A549 (cell line): ENCODE measurements around the gene EHBP1. TPM values are rescaled to one million over a fixed set of nuclear protein-coding genes. Genes with fewer than 3 reads are reported as not detected.
A peak's percentile ranks its signal among the peaks of the same experiment; 100 is the strongest.

Source experiments
- ATAC-seq, 2 experiments: fragments of 200-7000 bp in 1 of 2; fragments of >200 bp in 1 of 2; cut with Nextera tagmentation in 1 of 2; cut with Tn5 transposase in 1 of 2; 3 replicates each; pipeline versions ENCODE4 v1.8.0 to v1.9.1; 2018 to 2020; ENCODE audit warnings: mild to moderate bottlenecking in 1 of 2, moderate library complexity in 1 of 2
- CTCF ChIA-PET: fragments of 300-600 bp; sonication (Branson Sonifier 250); formaldehyde crosslinking; extraction: SDS; loops from one replicate; lab custom pipeline; 2021; ENCODE audit warnings: antibody characterized with exemption, inconsistent platforms; lab: Yijun Ruan, JAX
- POLR2A ChIA-PET: fragments of 350-600 bp; formaldehyde crosslinking; extraction: SDS; loops from one replicate; lab custom pipeline; 2021; ENCODE audit warnings: antibody characterized with exemption, inconsistent platforms; lab: Yijun Ruan, JAX
- DNase-seq, 2 experiments: peaks; one replicate each; pipeline versions ENCODE4 v3.0.0 to v3.0.0-alpha.2; 2011 to 2016; ENCODE audit warnings: low read depth in 1 of 2, low spot score in 1 of 2
- FAIRE-seq: peaks from 2 replicates; lab custom pipeline; 2011; peaks lifted over from hg19 to GRCh38; lab: Jason Lieb, UNC
- H3K27ac ChIP-seq, 2 experiments: fragments of >200 bp; sonication (Bioruptor Twin); formaldehyde crosslinking; 3 replicates each; pipeline ENCODE4 v1.5.1; 2016 to 2017
- H3K4me1 ChIP-seq: fragments of >200 bp; sonication (Bioruptor Twin); formaldehyde crosslinking; 3 replicates; pipeline ENCODE4 v1.6.1; 2016
- H3K4me2 ChIP-seq: fragments of >200 bp; sonication (Bioruptor Twin); formaldehyde crosslinking; 3 replicates; pipeline ENCODE4 v1.6.1; 2016
- H3K4me3 ChIP-seq: fragments of >200 bp; sonication (Bioruptor Twin); formaldehyde crosslinking; 3 replicates; pipeline ENCODE4 v1.5.1; 2016
- H3K9me3 ChIP-seq: fragments of >200 bp; sonication (Bioruptor Twin); formaldehyde crosslinking; 3 replicates; pipeline ENCODE4 v1.6.1; 2016
- BHLHE40 ChIP-seq: IDR thresholded peaks from 2 replicates; pipeline ENCODE4 v1.6.1; 2012; ENCODE audit warnings: low read depth, low read length, inconsistent platforms
- CEBPB ChIP-seq, 2 experiments: fragments of >200 bp in 1 of 2; sonication (Bioruptor Twin) in 1 of 2; formaldehyde crosslinking in 1 of 2; IDR thresholded peaks; 2 replicates each; pipeline ENCODE4 v1.6.1; 2012 to 2016
- CHD4 ChIP-seq: fragments of 200-600 bp; sonication (generic); IDR thresholded peaks from 2 replicates; pipeline ENCODE4 v1.6.1; 2016; ENCODE audit warnings: antibody characterized with exemption, mild to moderate bottlenecking, borderline replicate concordance
- EHF ChIP-seq: fragments of 250-450 bp; sonication (Bioruptor Pico); IDR thresholded peaks from 2 replicates; pipeline ENCODE4 v1.5.0; 2020; ENCODE audit warnings: mild to moderate bottlenecking
- EP300 ChIP-seq, 2 experiments: fragments of >200 bp; sonication (Bioruptor Twin); formaldehyde crosslinking; IDR thresholded peaks; 2 replicates in 1 of 2; 3 replicates in 1 of 2; pipeline ENCODE4 v1.6.1; 2016 to 2017
- FOSB ChIP-seq: fragments of 250-450 bp; sonication (Bioruptor Pico); IDR thresholded peaks from 2 replicates; pipeline ENCODE4 v1.5.0; 2020; ENCODE audit warnings: mild to moderate bottlenecking, moderate library complexity
- FOXS1 ChIP-seq: fragments of 250-450 bp; sonication (Bioruptor Pico); IDR thresholded peaks from 2 replicates; pipeline ENCODE4 v1.5.0; 2020; ENCODE audit warnings: mild to moderate bottlenecking, moderate library complexity
- HEYL ChIP-seq: fragments of 250-450 bp; sonication (Bioruptor Pico); IDR thresholded peaks from 2 replicates; pipeline ENCODE4 v1.8.0; 2021; ENCODE audit warnings: mild to moderate bottlenecking, moderate library complexity
- HOXB13 ChIP-seq: fragments of 250-450 bp; sonication (Bioruptor Pico); IDR thresholded peaks from 2 replicates; pipeline ENCODE4 v1.5.0; 2020; ENCODE audit warnings: low read depth, mild to moderate bottlenecking, moderate library complexity
- HOXB5 ChIP-seq: fragments of 250-450 bp; sonication (Bioruptor Pico); IDR thresholded peaks from 2 replicates; pipeline ENCODE4 v1.5.0; 2020; ENCODE audit warnings: mild to moderate bottlenecking, moderate library complexity
- KDM5A ChIP-seq: fragments of 200-600 bp; sonication (generic); IDR thresholded peaks from 2 replicates; pipeline ENCODE4 v1.6.1; 2016; ENCODE audit warnings: antibody characterized with exemption, mild to moderate bottlenecking
- MAZ ChIP-seq: fragments of 150-350 bp; IDR thresholded peaks from 2 replicates; pipeline ENCODE4 v1.6.1; 2014; ENCODE audit warnings: antibody characterized with exemption, low read depth, low read length, borderline replicate concordance
- MYC ChIP-seq: IDR thresholded peaks from 2 replicates; pipeline ENCODE4 v1.6.1; 2012; ENCODE audit warnings: mild to moderate bottlenecking, inconsistent platforms, low read length, improper control_type of control experiment, borderline replicate concordance
- NFE2L2 ChIP-seq: fragments of 150-350 bp; conservative IDR thresholded peaks from 2 replicates; pipeline ENCODE4 v1.6.1; 2014; ENCODE audit warnings: low read length
- NPAS2 ChIP-seq: fragments of 250-450 bp; sonication (Bioruptor Pico); IDR thresholded peaks from 2 replicates; pipeline ENCODE4 v1.8.0; 2022; ENCODE audit warnings: mild to moderate bottlenecking, moderate library complexity, borderline replicate concordance
- POLR2A ChIP-seq: IDR thresholded peaks from 2 replicates; pipeline ENCODE4 v1.6.1; 2012; ENCODE audit warnings: mild to moderate bottlenecking, low read length
- RCOR1 ChIP-seq: fragments of 150-350 bp; IDR thresholded peaks from 2 replicates; pipeline ENCODE4 v1.6.1; 2014; ENCODE audit warnings: antibody characterized with exemption, low read length, low read depth
- TFCP2L1 ChIP-seq: fragments of 250-450 bp; sonication (Bioruptor Pico); IDR thresholded peaks from 2 replicates; pipeline ENCODE4 v1.5.0; 2021; ENCODE audit warnings: mild to moderate bottlenecking
- TP53 ChIP-seq: fragments of 250-450 bp; sonication (Bioruptor Pico); IDR thresholded peaks from 2 replicates; pipeline ENCODE4 v1.5.0; 2021; ENCODE audit warnings: mild to moderate bottlenecking, moderate library complexity
- ZC3H11A ChIP-seq: fragments of 450-650 bp; IDR thresholded peaks from 2 replicates; pipeline ENCODE4 v1.6.1; 2014; ENCODE audit warnings: antibody characterized with exemption, mild to moderate bottlenecking
- ZFP36 ChIP-seq: fragments of 450-650 bp; IDR thresholded peaks from 2 replicates; pipeline ENCODE4 v1.6.1; 2014; ENCODE audit warnings: borderline replicate concordance; ENCODE audit not compliant: partially characterized antibody
- ZNF302 ChIP-seq: fragments of 250-450 bp; sonication (Bioruptor Pico); IDR thresholded peaks from 2 replicates; pipeline ENCODE4 v1.9.0; 2021; ENCODE audit warnings: inconsistent platforms, mild to moderate bottlenecking, moderate library complexity
- WGBS: methylation state at CpG from one replicate; pipeline ENCODE4 v1.1.6; 2017; ENCODE audit errors: missing lambda C conversion rate; 5-methylcytosine and 5-hydroxymethylcytosine counted together
- polyA plus RNA-seq, 4 experiments: library from polyadenylated mRNA; depleted of rRNA in 3 of 4; stranded (reverse); fragments of >200 nt; fragmentation: RNase III in 1 of 4; extraction: RNeasy Plus Mini Kit Qiagen cat#74134 plus additional on column Dnase treatment in 1 of 4; gene quantifications; 2 replicates in 3 of 4; 3 replicates in 1 of 4; pipeline ENCODE4 v1.2.3, GENCODE V29; 2011 to 2017
- TF ChIP-seq, protein P1 (sequence below): fragments of >200 bp; sonication (Bioruptor Twin); formaldehyde crosslinking; IDR thresholded peaks from 3 replicates; pipeline ENCODE4 v1.5.1; 2016
- TF ChIP-seq, protein P2 (sequence below): fragments of 200-600 bp; sonication (generic); IDR thresholded peaks from 2 replicates; pipeline ENCODE4 v1.6.1; 2016; ENCODE audit warnings: antibody characterized with exemption, mild to moderate bottlenecking, moderate library complexity
- TF ChIP-seq, protein P3 (sequence below): fragments of 250-450 bp; sonication (Bioruptor Pico); IDR thresholded peaks from 2 replicates; pipeline ENCODE4 v1.5.0; 2020; ENCODE audit warnings: low read depth, mild to moderate bottlenecking, moderate library complexity
- TF ChIP-seq, protein P4 (sequence below): IDR thresholded peaks from 2 replicates; pipeline ENCODE4 v1.6.1; 2012
- TF ChIP-seq, protein P5 (sequence below): fragments of 250-450 bp; sonication (Bioruptor Pico); IDR thresholded peaks from 2 replicates; pipeline ENCODE4 v1.5.0; 2021; ENCODE audit warnings: mild to moderate bottlenecking, moderate library complexity, borderline replicate concordance
- TF ChIP-seq, protein P6 (sequence below): IDR thresholded peaks from 2 replicates; pipeline ENCODE4 v1.6.1; 2012

The EHBP1 gene
- polyA plus RNA-seq, 2 of the 4 experiments (the other 2 are of a cell fraction): 65.7 to 204 TPM

DNA sequence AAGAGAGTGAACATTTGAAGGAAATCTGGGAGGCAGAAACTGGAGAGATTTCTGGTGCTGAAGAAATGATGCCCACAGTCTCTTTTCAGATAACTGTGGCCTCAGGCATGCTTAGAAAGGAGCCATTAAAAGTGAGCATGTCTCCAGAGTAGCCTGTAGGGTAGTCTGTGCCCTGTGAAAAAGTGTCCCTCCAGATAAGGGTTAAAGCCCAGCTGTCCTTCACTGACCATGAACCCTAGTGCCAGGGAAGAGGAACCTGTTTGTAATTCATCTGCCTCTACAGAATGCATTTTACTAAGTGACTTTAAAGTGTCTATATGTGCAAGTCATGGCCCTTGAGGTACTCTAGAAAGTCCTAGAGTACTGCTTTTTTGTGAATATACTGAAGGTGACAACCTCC is 30.5 kb upstream of the EHBP1 start:
- TF ChIP-seq, protein P1, sequence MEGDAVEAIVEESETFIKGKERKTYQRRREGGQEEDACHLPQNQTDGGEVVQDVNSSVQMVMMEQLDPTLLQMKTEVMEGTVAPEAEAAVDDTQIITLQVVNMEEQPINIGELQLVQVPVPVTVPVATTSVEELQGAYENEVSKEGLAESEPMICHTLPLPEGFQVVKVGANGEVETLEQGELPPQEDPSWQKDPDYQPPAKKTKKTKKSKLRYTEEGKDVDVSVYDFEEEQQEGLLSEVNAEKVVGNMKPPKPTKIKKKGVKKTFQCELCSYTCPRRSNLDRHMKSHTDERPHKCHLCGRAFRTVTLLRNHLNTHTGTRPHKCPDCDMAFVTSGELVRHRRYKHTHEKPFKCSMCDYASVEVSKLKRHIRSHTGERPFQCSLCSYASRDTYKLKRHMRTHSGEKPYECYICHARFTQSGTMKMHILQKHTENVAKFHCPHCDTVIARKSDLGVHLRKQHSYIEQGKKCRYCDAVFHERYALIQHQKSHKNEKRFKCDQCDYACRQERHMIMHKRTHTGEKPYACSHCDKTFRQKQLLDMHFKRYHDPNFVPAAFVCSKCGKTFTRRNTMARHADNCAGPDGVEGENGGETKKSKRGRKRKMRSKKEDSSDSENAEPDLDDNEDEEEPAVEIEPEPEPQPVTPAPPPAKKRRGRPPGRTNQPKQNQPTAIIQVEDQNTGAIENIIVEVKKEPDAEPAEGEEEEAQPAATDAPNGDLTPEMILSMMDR: no peak
- TF ChIP-seq POLR2A (no peak), ZC3H11A (no peak), ZFP36 (no peak), NPAS2 (no peak), CEBPB (IDR thresholded peaks at IDR 0.05) (no peak), NFE2L2 (no peak; the same call in 1 of the 2 replicates), BHLHE40 (no peak), MYC (no peak), CHD4 (no peak), TP53 (no peak), EHF (CRISPR knock-in tag) (no peak), HEYL (no peak), TFCP2L1 (CRISPR knock-in tag) (no peak), HOXB13 (CRISPR knock-in tag) (no peak), KDM5A (no peak), HOXB5 (no peak)
- TF ChIP-seq, protein P2, sequence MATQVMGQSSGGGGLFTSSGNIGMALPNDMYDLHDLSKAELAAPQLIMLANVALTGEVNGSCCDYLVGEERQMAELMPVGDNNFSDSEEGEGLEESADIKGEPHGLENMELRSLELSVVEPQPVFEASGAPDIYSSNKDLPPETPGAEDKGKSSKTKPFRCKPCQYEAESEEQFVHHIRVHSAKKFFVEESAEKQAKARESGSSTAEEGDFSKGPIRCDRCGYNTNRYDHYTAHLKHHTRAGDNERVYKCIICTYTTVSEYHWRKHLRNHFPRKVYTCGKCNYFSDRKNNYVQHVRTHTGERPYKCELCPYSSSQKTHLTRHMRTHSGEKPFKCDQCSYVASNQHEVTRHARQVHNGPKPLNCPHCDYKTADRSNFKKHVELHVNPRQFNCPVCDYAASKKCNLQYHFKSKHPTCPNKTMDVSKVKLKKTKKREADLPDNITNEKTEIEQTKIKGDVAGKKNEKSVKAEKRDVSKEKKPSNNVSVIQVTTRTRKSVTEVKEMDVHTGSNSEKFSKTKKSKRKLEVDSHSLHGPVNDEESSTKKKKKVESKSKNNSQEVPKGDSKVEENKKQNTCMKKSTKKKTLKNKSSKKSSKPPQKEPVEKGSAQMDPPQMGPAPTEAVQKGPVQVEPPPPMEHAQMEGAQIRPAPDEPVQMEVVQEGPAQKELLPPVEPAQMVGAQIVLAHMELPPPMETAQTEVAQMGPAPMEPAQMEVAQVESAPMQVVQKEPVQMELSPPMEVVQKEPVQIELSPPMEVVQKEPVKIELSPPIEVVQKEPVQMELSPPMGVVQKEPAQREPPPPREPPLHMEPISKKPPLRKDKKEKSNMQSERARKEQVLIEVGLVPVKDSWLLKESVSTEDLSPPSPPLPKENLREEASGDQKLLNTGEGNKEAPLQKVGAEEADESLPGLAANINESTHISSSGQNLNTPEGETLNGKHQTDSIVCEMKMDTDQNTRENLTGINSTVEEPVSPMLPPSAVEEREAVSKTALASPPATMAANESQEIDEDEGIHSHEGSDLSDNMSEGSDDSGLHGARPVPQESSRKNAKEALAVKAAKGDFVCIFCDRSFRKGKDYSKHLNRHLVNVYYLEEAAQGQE: no peak
- TF ChIP-seq, protein P3, sequence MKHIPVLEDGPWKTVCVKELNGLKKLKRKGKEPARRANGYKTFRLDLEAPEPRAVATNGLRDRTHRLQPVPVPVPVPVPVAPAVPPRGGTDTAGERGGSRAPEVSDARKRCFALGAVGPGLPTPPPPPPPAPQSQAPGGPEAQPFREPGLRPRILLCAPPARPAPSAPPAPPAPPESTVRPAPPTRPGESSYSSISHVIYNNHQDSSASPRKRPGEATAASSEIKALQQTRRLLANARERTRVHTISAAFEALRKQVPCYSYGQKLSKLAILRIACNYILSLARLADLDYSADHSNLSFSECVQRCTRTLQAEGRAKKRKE: no peak
- TF ChIP-seq, protein P4, sequence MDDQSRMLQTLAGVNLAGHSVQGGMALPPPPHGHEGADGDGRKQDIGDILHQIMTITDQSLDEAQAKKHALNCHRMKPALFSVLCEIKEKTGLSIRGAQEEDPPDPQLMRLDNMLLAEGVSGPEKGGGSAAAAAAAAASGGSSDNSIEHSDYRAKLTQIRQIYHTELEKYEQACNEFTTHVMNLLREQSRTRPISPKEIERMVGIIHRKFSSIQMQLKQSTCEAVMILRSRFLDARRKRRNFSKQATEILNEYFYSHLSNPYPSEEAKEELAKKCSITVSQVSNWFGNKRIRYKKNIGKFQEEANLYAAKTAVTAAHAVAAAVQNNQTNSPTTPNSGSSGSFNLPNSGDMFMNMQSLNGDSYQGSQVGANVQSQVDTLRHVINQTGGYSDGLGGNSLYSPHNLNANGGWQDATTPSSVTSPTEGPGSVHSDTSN: no peak
- TF ChIP-seq, all 56 proteins: peak for 0
- Histone ChIP-seq H3K27ac (peak overlapping the region in 1 of 2 experiments; percentile 20; a peak in 1 of 6 replicates), H3K9me3 (no peaks in the 10 kb centered on the region), H3K4me1 (peaks cover 21% of the 10 kb centered on the region), H3K4me2 (no peak overlapping the region), H3K4me3 (no peak overlapping the region)
- ChIA-PET POLR2A (no interaction called here), CTCF (interaction anchor here (1.0 kb wide), 1 partner anchor 101 kb away, joined by 3 read pairs; no protein-coding TSS in a partner anchor)
- ATAC-seq (no peak), DNase-seq (no peak), FAIRE-seq (no peak)

DNA sequence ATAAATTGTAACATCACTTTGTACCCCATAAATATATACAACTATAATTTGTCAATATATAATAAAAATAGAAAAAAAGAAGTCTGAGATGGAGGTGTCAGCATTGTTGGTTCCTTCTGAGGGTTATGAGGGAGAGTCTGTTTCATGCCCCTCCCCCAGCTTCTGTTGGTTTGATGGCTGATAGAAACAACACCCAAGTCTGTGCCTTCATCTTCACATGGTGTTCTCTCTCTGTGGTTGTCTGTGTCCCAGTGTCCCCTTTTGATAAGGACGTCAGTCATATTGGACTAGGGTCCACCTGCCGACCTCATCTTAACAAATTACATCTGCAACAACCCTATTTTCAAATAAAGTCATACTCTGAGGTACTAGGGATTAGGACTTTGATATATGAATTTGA is 20.3 kb upstream of the EHBP1 start:
- 88% methylated on average over 2 of the region's 2 CpGs for WGBS
- Histone ChIP-seq H3K4me2 (no peak overlapping the region), H3K4me1 (peaks cover 9% of the 10 kb centered on the region; the same call in 1 of the 3 replicates), H3K27ac (no peak overlapping the region), H3K9me3 (no peaks in the 10 kb centered on the region), H3K4me3 (no peak overlapping the region)
- ATAC-seq (no peak), DNase-seq (no peak), FAIRE-seq (no peak)
- CTCF ChIA-PET: interaction anchor here (1.3 kb wide), 1 partner anchor 25 kb away, joined by 3 read pairs; no protein-coding TSS in a partner anchor
- POLR2A ChIA-PET: interaction anchor here (0.6 kb wide), 1 partner anchor 20 kb away, joined by 3 read pairs; the partner anchor contains the start of gene EHBP1
- TF ChIP-seq, protein P4: no peak
- TF ChIP-seq NPAS2 (no peak), POLR2A (no peak), EP300 (IDR thresholded peaks at IDR 0.05) (no peak), FOSB (CRISPR knock-in tag) (no peak), FOXS1 (CRISPR knock-in tag) (no peak), TFCP2L1 (CRISPR knock-in tag) (no peak), ZNF302 (CRISPR knock-in tag) (no peak), CHD4 (no peak), MAZ (no peak), RCOR1 (no peak), HEYL (no peak)
- TF ChIP-seq, protein P5, sequence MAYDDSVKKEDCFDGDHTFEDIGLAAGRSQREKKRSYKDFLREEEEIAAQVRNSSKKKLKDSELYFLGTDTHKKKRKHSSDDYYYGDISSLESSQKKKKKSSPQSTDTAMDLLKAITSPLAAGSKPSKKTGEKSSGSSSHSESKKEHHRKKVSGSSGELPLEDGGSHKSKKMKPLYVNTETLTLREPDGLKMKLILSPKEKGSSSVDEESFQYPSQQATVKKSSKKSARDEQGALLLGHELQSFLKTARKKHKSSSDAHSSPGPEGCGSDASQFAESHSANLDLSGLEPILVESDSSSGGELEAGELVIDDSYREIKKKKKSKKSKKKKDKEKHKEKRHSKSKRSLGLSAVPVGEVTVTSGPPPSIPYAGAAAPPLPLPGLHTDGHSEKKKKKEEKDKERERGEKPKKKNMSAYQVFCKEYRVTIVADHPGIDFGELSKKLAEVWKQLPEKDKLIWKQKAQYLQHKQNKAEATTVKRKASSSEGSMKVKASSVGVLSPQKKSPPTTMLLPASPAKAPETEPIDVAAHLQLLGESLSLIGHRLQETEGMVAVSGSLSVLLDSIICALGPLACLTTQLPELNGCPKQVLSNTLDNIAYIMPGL: no peak
- TF ChIP-seq, protein P6, sequence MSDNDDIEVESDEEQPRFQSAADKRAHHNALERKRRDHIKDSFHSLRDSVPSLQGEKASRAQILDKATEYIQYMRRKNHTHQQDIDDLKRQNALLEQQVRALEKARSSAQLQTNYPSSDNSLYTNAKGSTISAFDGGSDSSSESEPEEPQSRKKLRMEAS: no peak
